Measurements from ENCODE around the gene SLC10A3. TPM values are rescaled to one million over a fixed set of nuclear protein-coding genes. Genes with fewer than 3 reads are reported as not detected.

SLC10A3 gene
- total and polyA plus RNA-seq, 2 of the 13 experiments (the other 11 are each of a cell fraction or from before 2014, with no cell fraction given): 10.1 to 11.5 TPM

- TF ChIP-seq GATA4 (IDR thresholded peaks at IDR 0.05; ENCODE audit: borderline replicate concordance, low read depth): no peak
- TF ChIP-seq ZNF547 (CRISPR knock-in tag; IDR thresholded peaks at IDR 0.05): 0 out of 2 replicates have a peak, but pooled peaks have one; percentile 32
- TF ChIP-seq MLX (CRISPR knock-in tag; IDR thresholded peaks at IDR 0.05): no peak
- TF ChIP-seq, protein P1, sequence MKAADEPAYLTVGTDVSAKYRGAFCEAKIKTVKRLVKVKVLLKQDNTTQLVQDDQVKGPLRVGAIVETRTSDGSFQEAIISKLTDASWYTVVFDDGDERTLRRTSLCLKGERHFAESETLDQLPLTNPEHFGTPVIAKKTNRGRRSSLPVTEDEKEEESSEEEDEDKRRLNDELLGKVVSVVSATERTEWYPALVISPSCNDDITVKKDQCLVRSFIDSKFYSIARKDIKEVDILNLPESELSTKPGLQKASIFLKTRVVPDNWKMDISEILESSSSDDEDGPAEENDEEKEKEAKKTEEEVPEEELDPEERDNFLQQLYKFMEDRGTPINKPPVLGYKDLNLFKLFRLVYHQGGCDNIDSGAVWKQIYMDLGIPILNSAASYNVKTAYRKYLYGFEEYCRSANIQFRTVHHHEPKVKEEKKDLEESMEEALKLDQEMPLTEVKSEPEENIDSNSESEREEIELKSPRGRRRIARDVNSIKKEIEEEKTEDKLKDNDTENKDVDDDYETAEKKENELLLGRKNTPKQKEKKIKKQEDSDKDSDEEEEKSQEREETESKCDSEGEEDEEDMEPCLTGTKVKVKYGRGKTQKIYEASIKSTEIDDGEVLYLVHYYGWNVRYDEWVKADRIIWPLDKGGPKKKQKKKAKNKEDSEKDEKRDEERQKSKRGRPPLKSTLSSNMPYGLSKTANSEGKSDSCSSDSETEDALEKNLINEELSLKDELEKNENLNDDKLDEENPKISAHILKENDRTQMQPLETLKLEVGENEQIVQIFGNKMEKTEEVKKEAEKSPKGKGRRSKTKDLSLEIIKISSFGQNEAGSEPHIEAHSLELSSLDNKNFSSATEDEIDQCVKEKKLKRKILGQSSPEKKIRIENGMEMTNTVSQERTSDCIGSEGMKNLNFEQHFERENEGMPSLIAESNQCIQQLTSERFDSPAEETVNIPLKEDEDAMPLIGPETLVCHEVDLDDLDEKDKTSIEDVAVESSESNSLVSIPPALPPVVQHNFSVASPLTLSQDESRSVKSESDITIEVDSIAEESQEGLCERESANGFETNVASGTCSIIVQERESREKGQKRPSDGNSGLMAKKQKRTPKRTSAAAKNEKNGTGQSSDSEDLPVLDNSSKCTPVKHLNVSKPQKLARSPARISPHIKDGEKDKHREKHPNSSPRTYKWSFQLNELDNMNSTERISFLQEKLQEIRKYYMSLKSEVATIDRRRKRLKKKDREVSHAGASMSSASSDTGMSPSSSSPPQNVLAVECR (CRISPR knock-in tag; IDR thresholded peaks at IDR 0.05; ENCODE audit: borderline replicate concordance): 0 out of 2 replicates have a peak, but pooled peaks have one; percentile 7
- TF ChIP-seq ZNF512B (CRISPR knock-in tag; IDR thresholded peaks at IDR 0.05; ENCODE audit: borderline replicate concordance): no peak
- TF ChIP-seq ZBTB2 (CRISPR knock-in tag; IDR thresholded peaks at IDR 0.05; ENCODE audit: low read depth): no peak
- TF ChIP-seq AGO1 (IDR thresholded peaks at IDR 0.05; ENCODE audit: low read depth, low read length, poor library complexity, severe bottlenecking): no peak
- TF ChIP-seq SRY (CRISPR knock-in tag; IDR thresholded peaks at IDR 0.05): 0 out of 2 replicates have a peak, but pooled peaks have one; percentile 37
- 0 out of 2 replicates have a peak, but pooled peaks have one; percentile 40 for TF ChIP-seq ETS1 (CRISPR knock-in tag; IDR thresholded peaks at IDR 0.05)
- TF ChIP-seq ZNF776 (CRISPR knock-in tag; IDR thresholded peaks at IDR 0.05): no peak
- TF ChIP-seq ZSCAN21 (CRISPR knock-in tag; IDR thresholded peaks at IDR 0.05; ENCODE audit: borderline replicate concordance): no peak
- no peak; the same call in 1 of the 2 replicates for TF ChIP-seq UBTF (CRISPR knock-in tag; IDR thresholded peaks at IDR 0.05)
- no peak for TF ChIP-seq REL (CRISPR knock-in tag; conservative IDR thresholded peaks at IDR 0.05)
- TF ChIP-seq, protein P2, sequence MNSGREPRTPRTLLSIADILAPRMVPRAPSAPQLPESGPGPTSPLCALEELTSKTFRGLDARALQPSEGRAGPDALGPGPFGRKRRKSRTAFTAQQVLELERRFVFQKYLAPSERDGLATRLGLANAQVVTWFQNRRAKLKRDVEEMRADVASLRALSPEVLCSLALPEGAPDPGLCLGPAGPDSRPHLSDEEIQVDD (CRISPR knock-in tag; IDR thresholded peaks at IDR 0.05; ENCODE audit: borderline replicate concordance): peak; percentile 51; the same call in 1 of the 2 replicates
- TF ChIP-seq ZNF335 (CRISPR knock-in tag; IDR thresholded peaks at IDR 0.05): no peak
Measured at GRCh38 chrX:154486052-154486395, 4.4 kb downstream of the SLC10A3 start (continued).

Measured in HepG2 (cell line).